Loucy (cell line): ENCODE data around the gene ASIP.

ENCODE experiments used
- H2AFZ ChIP-seq: fragments of 200-600 bp; sonication (generic); 2 replicates; pipeline ENCODE4 v1.6.0; 2016; ENCODE audit warnings: antibody characterized with exemption, mild to moderate bottlenecking, low read length, moderate library complexity
- H3F3A ChIP-seq: fragments of 200-600 bp; 2 replicates; pipeline ENCODE4 v1.6.0; 2016; ENCODE audit warnings: antibody characterized with exemption, low read depth, mild to moderate bottlenecking
- H3K27me3 ChIP-seq: fragments of 200-600 bp; sonication (generic); 2 replicates; pipeline ENCODE4 v1.6.1; 2014; ENCODE audit warnings: low read length, mild to moderate bottlenecking; ENCODE audit not compliant: insufficient read depth, poor library complexity, severe bottlenecking
- H3K36me3 ChIP-seq: fragments of 200-600 bp; sonication (generic); 2 replicates; pipeline ENCODE4 v1.6.1; 2016; ENCODE audit warnings: low read length; ENCODE audit not compliant: insufficient read depth
- H3K4me1 ChIP-seq: fragments of 200-600 bp; sonication (generic); 2 replicates; pipeline ENCODE4 v1.5.1; 2014; ENCODE audit warnings: low read length, mild to moderate bottlenecking; ENCODE audit not compliant: insufficient read depth, poor library complexity, severe bottlenecking
- H3K4me2 ChIP-seq: fragments of 200-600 bp; sonication (generic); 2 replicates; pipeline ENCODE4 v1.6.0; 2014; ENCODE audit warnings: antibody characterized with exemption, low read length, low read depth, mild to moderate bottlenecking; ENCODE audit not compliant: poor library complexity, severe bottlenecking
- H3K4me3 ChIP-seq: fragments of 200-600 bp; sonication (generic); 2 replicates; pipeline ENCODE4 v1.5.1; 2014; ENCODE audit warnings: low read length, mild to moderate bottlenecking, mixed read lengths; ENCODE audit not compliant: poor library complexity, severe bottlenecking
- H3K79me2 ChIP-seq: fragments of 200-600 bp; sonication (generic); 2 replicates; pipeline ENCODE4 v1.6.1; 2014; ENCODE audit warnings: low read length; ENCODE audit not compliant: insufficient read depth
- H3K9ac ChIP-seq: fragments of 200-600 bp; sonication (generic); 2 replicates; pipeline ENCODE4 v1.6.0; 2014; ENCODE audit warnings: mild to moderate bottlenecking, low read depth, low read length, moderate library complexity; ENCODE audit not compliant: poor library complexity, severe bottlenecking
- H3K9me2 ChIP-seq: fragments of 200-600 bp; sonication (generic); replicated peaks from 2 replicates; pipeline ENCODE4 v1.6.1; 2016; ENCODE audit warnings: low read depth, low read length, mixed read lengths
- H3K9me3 ChIP-seq: fragments of 200-600 bp; sonication (generic); 2 replicates; pipeline ENCODE4 v1.6.1; 2014; ENCODE audit warnings: mild to moderate bottlenecking, antibody characterized with exemption, low read length, low read depth; ENCODE audit not compliant: insufficient read depth
- H4K20me1 ChIP-seq: fragments of 200-600 bp; sonication (generic); 2 replicates; pipeline ENCODE4 v1.6.0; 2014; ENCODE audit warnings: antibody characterized with exemption, low read length, mild to moderate bottlenecking; ENCODE audit not compliant: insufficient read depth, poor library complexity, severe bottlenecking
- EZH2phosphoT487 ChIP-seq: fragments of 200-600 bp; IDR thresholded peaks from 2 replicates; pipeline ENCODE4 v1.6.1; 2018; ENCODE audit warnings: antibody characterized with exemption, mild to moderate bottlenecking, moderate library complexity, borderline replicate concordance
- TF ChIP-seq, protein P1 (sequence below): fragments of 200-600 bp; sonication (generic); conservative IDR thresholded peaks from 2 replicates; pipeline ENCODE4 v1.5.1; 2014; ENCODE audit warnings: mild to moderate bottlenecking, antibody characterized with exemption, low read length

The ASIP gene

DNA sequence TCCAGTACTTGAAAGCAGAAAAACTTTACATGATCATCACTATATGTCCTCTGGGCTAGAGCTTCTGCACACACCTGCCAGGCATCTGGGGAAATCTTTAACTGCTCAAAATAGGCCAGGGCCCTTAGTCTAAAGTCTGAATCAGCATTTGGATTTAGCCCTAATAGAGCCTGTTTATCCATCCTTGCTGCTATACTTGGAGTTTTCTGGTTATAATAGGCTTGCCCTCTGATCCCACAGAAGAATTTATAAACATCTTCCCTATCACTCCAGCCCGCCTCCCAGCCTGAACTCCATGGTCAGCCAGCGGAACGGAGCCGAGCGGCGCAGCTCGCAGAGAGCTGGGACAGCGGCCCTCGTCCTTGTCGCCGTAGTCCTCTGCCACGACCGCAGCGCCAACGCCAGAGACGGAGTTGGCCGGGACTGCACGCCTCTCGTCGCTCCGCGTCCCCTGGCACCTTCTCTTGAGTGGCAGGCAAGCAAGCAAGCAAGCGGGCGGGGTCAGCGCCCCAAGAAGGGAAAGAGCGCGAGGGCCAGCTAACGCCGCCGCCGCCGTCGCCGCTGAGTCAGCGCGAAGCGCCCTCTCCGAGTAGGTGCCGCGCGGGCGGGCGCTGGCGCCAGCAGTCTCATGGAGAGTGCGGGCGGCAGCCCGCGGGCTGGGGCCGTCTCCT, 25.4 kb upstream of the ASIP start:
- Histone ChIP-seq H3F3A (no peaks in the 10 kb centered on the region), H3K9ac (no peak overlapping the region), H4K20me1 (no peaks in the 10 kb centered on the region), H3K9me2 (no peaks in the 10 kb centered on the region), H3K4me3 (no peak overlapping the region), H3K79me2 (no peaks in the 10 kb centered on the region), H2AFZ (no peak overlapping the region), H3K4me2 (no peak overlapping the region), H3K9me3 (no peaks in the 10 kb centered on the region), H3K4me1 (no peaks in the 10 kb centered on the region), H3K27me3 (no peaks in the 10 kb centered on the region), H3K36me3 (no peaks in the 10 kb centered on the region)
- TF ChIP-seq, protein P1, sequence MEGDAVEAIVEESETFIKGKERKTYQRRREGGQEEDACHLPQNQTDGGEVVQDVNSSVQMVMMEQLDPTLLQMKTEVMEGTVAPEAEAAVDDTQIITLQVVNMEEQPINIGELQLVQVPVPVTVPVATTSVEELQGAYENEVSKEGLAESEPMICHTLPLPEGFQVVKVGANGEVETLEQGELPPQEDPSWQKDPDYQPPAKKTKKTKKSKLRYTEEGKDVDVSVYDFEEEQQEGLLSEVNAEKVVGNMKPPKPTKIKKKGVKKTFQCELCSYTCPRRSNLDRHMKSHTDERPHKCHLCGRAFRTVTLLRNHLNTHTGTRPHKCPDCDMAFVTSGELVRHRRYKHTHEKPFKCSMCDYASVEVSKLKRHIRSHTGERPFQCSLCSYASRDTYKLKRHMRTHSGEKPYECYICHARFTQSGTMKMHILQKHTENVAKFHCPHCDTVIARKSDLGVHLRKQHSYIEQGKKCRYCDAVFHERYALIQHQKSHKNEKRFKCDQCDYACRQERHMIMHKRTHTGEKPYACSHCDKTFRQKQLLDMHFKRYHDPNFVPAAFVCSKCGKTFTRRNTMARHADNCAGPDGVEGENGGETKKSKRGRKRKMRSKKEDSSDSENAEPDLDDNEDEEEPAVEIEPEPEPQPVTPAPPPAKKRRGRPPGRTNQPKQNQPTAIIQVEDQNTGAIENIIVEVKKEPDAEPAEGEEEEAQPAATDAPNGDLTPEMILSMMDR = no peak
- no peak for TF ChIP-seq EZH2phosphoT487

DNA sequence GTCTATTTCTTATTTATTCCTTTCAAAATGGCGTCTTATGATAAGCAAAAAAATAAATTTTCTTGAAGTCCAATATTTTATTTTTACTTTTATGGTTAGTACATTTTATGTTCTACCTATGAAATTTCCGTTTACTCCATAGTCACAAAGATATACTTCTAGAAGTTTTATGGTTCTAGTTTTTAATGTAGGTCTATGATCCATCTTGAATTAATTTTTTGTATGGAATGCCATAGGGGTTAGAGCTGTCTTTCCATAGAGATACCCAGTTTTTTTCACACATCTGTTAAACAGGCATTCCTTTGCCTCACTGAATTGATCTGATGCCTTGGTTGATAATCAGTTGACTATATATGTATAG, 24.9 kb upstream of the ASIP start:
- Histone ChIP-seq H3K9me3 (no peaks in the 10 kb centered on the region), H3K27me3 (no peaks in the 10 kb centered on the region), H3K4me1 (no peaks in the 10 kb centered on the region), H3K4me2 (no peak overlapping the region), H3K4me3 (no peak overlapping the region), H3F3A (no peaks in the 10 kb centered on the region), H2AFZ (no peak overlapping the region), H3K79me2 (no peaks in the 10 kb centered on the region), H3K36me3 (no peaks in the 10 kb centered on the region), H3K9me2 (no peaks in the 10 kb centered on the region), H4K20me1 (no peaks in the 10 kb centered on the region), H3K9ac (no peak overlapping the region)
- TF ChIP-seq EZH2phosphoT487 = no peak
- TF ChIP-seq, protein P1 = no peak

DNA sequence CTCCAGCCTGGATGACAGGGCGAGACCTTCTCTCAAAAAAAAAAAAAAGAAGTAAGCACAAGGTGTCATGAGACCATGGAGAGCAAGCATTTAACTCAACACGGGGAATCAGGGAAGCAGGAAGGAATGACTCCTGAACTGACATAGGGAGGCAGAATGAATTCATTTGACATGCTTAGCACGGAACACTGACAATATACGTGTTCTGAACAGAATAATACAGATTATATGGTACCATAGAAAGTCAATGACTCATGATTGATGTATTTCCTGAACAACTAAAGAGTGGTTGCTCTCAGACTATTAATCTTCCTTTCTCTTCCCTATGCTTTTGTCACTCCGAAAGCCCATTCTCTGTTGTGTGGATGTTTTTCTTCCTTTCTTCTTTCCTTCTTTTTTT, 20.7 kb upstream of the ASIP start:
- H3K27me3 ChIP-seq = no peaks in the 10 kb centered on the region
- no peaks in the 10 kb centered on the region for H3K79me2 ChIP-seq
- no peaks in the 10 kb centered on the region for H3K36me3 ChIP-seq
- H4K20me1 ChIP-seq = no peaks in the 10 kb centered on the region
- no peak overlapping the region for H3K4me3 ChIP-seq
- H3K4me2 ChIP-seq = no peak overlapping the region
- H3K9me3 ChIP-seq = no peaks in the 10 kb centered on the region
- no peaks in the 10 kb centered on the region for H3F3A ChIP-seq
- TF ChIP-seq EZH2phosphoT487 = no peak
- TF ChIP-seq, protein P1 = no peak
- H3K9me2 ChIP-seq = no peaks in the 10 kb centered on the region
- H3K9ac ChIP-seq = no peak overlapping the region
- H2AFZ ChIP-seq = no peak overlapping the region
- no peaks in the 10 kb centered on the region for H3K4me1 ChIP-seq
